ENCODE data around the gene TOGARAM1.

- no peak for TF ChIP-seq CTCF (IDR thresholded peaks at IDR 0.05)
- TF ChIP-seq POLR2A (IDR thresholded peaks at IDR 0.05) = no peak
Observed at GRCh38 chr14:45065956-45066355, 104.0 kb downstream of the TOGARAM1 start.
